Measurements from ENCODE around the gene FAM177A1. TPM values are rescaled to one million over a fixed set of nuclear protein-coding genes. Genes with fewer than 3 reads are reported as not detected.

FAM177A1 gene
- total and polyA plus RNA-seq, 2 donors (not counting 3 experiments of a cell fraction or from before 2014, with no cell fraction given) = 19.9 to 64.1 TPM

DNA sequence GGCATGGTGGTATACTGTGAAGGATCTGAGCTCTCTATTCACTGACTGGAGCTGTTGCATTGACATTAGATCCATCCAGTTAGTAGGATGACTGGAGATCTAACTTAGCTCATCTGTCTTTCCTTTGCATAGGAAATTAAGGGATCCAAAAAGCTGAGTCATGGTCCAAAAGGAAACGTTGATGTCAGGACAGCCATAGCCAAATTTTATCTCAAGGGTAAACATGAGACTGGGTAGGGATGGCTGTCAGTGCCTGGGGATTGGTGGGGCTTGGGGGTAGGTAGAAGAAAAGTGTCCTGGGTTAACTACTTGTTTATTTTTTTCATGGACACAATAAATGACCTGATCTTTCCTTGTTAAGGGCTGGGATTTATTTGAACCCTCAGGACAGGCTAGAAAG lies 4.6 kb downstream of the FAM177A1 start:
- POLR2A ChIA-PET = interaction anchor here (0.5 to 0.7 kb wide), 2 partner anchors 52 to 351 kb away, joined by 3 to 5 read pairs; no protein-coding TSS in a partner anchor
- peak overlapping the region; percentile 21 for H3K27ac ChIP-seq (ENCODE audit: insufficient read depth, low read depth, low read length)

More for the DNA sequence above, 4.6 kb downstream of the FAM177A1 start:
- Histone ChIP-seq H2AFZ (ENCODE audit: low read depth, low read length) (no peak overlapping the region), H3K9me1 (replicated peaks; ENCODE audit: control insufficient read depth, extremely low read depth, insufficient read depth, low read length) (no peaks in the 10 kb centered on the region), H3K4me1 (ENCODE audit: control insufficient read depth, extremely low read depth, insufficient read depth, low read length) (peaks cover 18% of the 10 kb centered on the region), H4K20me1 (replicated peaks; ENCODE audit: control insufficient read depth, extremely low read depth, insufficient read depth, low read length) (no peaks in the 10 kb centered on the region), H3K36me3 (ENCODE audit: control insufficient read depth in 2 of 2, extremely low read depth in 1 of 2, insufficient read depth in 2 of 2, low read length in 2 of 2) (no peaks in the 10 kb centered on the region), H3K79me2 (ENCODE audit: control insufficient read depth, insufficient read depth, low read length) (peaks cover 11% of the 10 kb centered on the region), H3K4me3 (replicated peaks in 1 of 3; ENCODE audit: insufficient read depth in 1 of 3, low read depth in 1 of 3, low read length in 3 of 3) (no peak overlapping the region), H3K27me3 (ENCODE audit: control insufficient read depth in 2 of 2, insufficient read depth in 2 of 2, low read length in 2 of 2) (no peaks in the 10 kb centered on the region), H3K9ac (replicated peaks; ENCODE audit: extremely low read depth, insufficient read depth, low read length) (no peak overlapping the region), H3K9me3 (replicated peaks; ENCODE audit: control insufficient read depth, insufficient read depth, low read length) (no peaks in the 10 kb centered on the region), H3K4me2 (ENCODE audit: insufficient read depth, low read length) (no peak overlapping the region)
- dilution Hi-C loops (cut with MboI; ENCODE audit: extremely low pct_ligation_motif_present, low sequenced_read_pairs) (no loop called here), intact Hi-C loops (cut with micrococcal nuclease) (no loop called here)
- FAIRE-seq (no peak), DNase-seq (ENCODE audit: low read depth, low spot score) (peak; percentile 54)
- BruUV-seq (replicated peaks) = no TSS peak
- CTCF ChIA-PET = interaction anchor here (1.0 kb wide), 1 partner anchor 11 kb away, joined by 3 read pairs; no protein-coding TSS in a partner anchor
- TF ChIP-seq, protein P1, sequence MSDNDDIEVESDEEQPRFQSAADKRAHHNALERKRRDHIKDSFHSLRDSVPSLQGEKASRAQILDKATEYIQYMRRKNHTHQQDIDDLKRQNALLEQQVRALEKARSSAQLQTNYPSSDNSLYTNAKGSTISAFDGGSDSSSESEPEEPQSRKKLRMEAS (IDR thresholded peaks at IDR 0.05; ENCODE audit: insufficient read depth, insufficient read length) = no peak
- TF ChIP-seq FOS (IDR thresholded peaks at IDR 0.05; ENCODE audit: borderline replicate concordance, insufficient read depth, low read length) (peak; percentile 11), POLR2AphosphoS5 (IDR thresholded peaks at IDR 0.05; ENCODE audit: insufficient read depth, low read depth, low read length) (no peak), MYC (IDR thresholded peaks at IDR 0.05; ENCODE audit: low read depth, low read length) (no peak), JUN (IDR thresholded peaks at IDR 0.05; ENCODE audit: borderline replicate concordance, insufficient read depth, insufficient read length, low read depth) (peak; percentile 12), GATA2 (IDR thresholded peaks at IDR 0.05; ENCODE audit: insufficient read depth, insufficient read length, low read depth, low read length) (no peak), EZH2 (IDR thresholded peaks at IDR 0.05; ENCODE audit: borderline replicate concordance, low read depth, low read length, severe bottlenecking) (no peak), POLR2A (IDR thresholded peaks at IDR 0.05; ENCODE audit: low read depth, low read length) (no peak)
- TF ChIP-seq, protein P2, sequence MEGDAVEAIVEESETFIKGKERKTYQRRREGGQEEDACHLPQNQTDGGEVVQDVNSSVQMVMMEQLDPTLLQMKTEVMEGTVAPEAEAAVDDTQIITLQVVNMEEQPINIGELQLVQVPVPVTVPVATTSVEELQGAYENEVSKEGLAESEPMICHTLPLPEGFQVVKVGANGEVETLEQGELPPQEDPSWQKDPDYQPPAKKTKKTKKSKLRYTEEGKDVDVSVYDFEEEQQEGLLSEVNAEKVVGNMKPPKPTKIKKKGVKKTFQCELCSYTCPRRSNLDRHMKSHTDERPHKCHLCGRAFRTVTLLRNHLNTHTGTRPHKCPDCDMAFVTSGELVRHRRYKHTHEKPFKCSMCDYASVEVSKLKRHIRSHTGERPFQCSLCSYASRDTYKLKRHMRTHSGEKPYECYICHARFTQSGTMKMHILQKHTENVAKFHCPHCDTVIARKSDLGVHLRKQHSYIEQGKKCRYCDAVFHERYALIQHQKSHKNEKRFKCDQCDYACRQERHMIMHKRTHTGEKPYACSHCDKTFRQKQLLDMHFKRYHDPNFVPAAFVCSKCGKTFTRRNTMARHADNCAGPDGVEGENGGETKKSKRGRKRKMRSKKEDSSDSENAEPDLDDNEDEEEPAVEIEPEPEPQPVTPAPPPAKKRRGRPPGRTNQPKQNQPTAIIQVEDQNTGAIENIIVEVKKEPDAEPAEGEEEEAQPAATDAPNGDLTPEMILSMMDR (IDR thresholded peaks at IDR 0.05; ENCODE audit: extremely low read depth in 1 of 2, insufficient read depth in 1 of 2, low read depth in 1 of 2, low read length in 2 of 2) = no peak

Data from endothelial cell of umbilical vein (primary cell).